ENCODE results near the gene GTF2H4. TPM values are rescaled to one million over a fixed set of nuclear protein-coding genes. Genes with fewer than 3 reads are reported as not detected.

GTF2H4 gene
- total RNA-seq, 6 donors from 2014 or later: 10.1 to 47.6 (median 27.6) TPM

GRCh38 chr6:30890646-30891449, 17.2 kb upstream of the GTF2H4 start:
- Histone ChIP-seq H3K4me3 (no peak overlapping the region), H3K36me3 (peaks cover 3 to 59% (median 39%) of the 10 kb centered on the region in 4 donors), H3K4me1 (peaks cover 2 to 12% (median 11%) of the 10 kb centered on the region in 4 donors), H3K9me3 (no peaks in the 10 kb centered on the region), H3K27me3 (no peaks in the 10 kb centered on the region), H3K27ac (no peak overlapping the region)
- ATAC-seq (ENCODE audit: low FRiP score in 2 of 2) (no peak), DNase-seq (no peak)
- 86 to 91% methylated on average over 4 to 11 of the region's 12 CpGs for WGBS, 2 donors
- no peak for TF ChIP-seq POLR2A (IDR thresholded peaks at IDR 0.05)
- no peak for TF ChIP-seq EP300 (IDR thresholded peaks at IDR 0.05)
- TF ChIP-seq POLR2AphosphoS5 (IDR thresholded peaks at IDR 0.05): no peak
- no peak for TF ChIP-seq CTCF (IDR thresholded peaks at IDR 0.05)

GRCh38 chr6:30891450-30891723, 16.6 kb upstream of the GTF2H4 start:
- 96 to 98% methylated on average over 4 of the region's 4 CpGs for WGBS, 2 donors

GRCh38 chr6:30891816-30892538, 16.0 kb upstream of the GTF2H4 start:
- Histone ChIP-seq H3K9me3 (no peaks in the 10 kb centered on the region), H3K4me1 (peaks cover 0 to under 1% (median under 1%) of the 10 kb centered on the region in 4 donors), H3K27me3 (no peaks in the 10 kb centered on the region), H3K4me3 (no peak overlapping the region), H3K27ac (no peak overlapping the region), H3K36me3 (peaks cover 3 to 69% (median 45%) of the 10 kb centered on the region in 4 donors)
- no peak for ATAC-seq (ENCODE audit: low FRiP score in 2 of 2)
- TF ChIP-seq POLR2AphosphoS5 (IDR thresholded peaks at IDR 0.05): no peak
- no peak for TF ChIP-seq EP300 (IDR thresholded peaks at IDR 0.05)
- TF ChIP-seq POLR2A (IDR thresholded peaks at IDR 0.05): no peak
- TF ChIP-seq CTCF (IDR thresholded peaks at IDR 0.05): no peak
- DNase-seq: peak in 1 of 2 donors; percentile 46
- WGBS, 2 donors: 76 to 97% methylated on average over 13 of the region's 21 CpGs

More at GRCh38 chr6:30891450-30891723, 16.6 kb upstream of the GTF2H4 start:
- Histone ChIP-seq H3K36me3 (peaks cover 3 to 63% (median 40%) of the 10 kb centered on the region in 4 donors), H3K27me3 (no peaks in the 10 kb centered on the region), H3K27ac (no peak overlapping the region), H3K4me3 (no peak overlapping the region), H3K4me1 (peaks cover 0 to 7% (median 6%) of the 10 kb centered on the region in 4 donors), H3K9me3 (no peaks in the 10 kb centered on the region)
- DNase-seq (no peak), ATAC-seq (ENCODE audit: low FRiP score in 2 of 2) (no peak)
- TF ChIP-seq POLR2AphosphoS5 (IDR thresholded peaks at IDR 0.05) (no peak), CTCF (IDR thresholded peaks at IDR 0.05) (no peak), POLR2A (IDR thresholded peaks at IDR 0.05) (no peak), EP300 (IDR thresholded peaks at IDR 0.05) (no peak)

GRCh38 chr6:30893001-30893591, 14.9 kb upstream of the GTF2H4 start:
- 85 to 89% methylated on average over 5 to 12 of the region's 16 CpGs for WGBS, 2 donors
- Histone ChIP-seq H3K27me3 (no peaks in the 10 kb centered on the region), H3K4me3 (no peak overlapping the region), H3K27ac (no peak overlapping the region), H3K9me3 (no peaks in the 10 kb centered on the region), H3K4me1 (no peaks in the 10 kb centered on the region), H3K36me3 (peaks cover 3 to 80% (median 56%) of the 10 kb centered on the region in 4 donors)
- ATAC-seq (ENCODE audit: low FRiP score in 2 of 2) (no peak), DNase-seq (peak in 1 of 2 donors; percentile 76)
- TF ChIP-seq POLR2AphosphoS5 (IDR thresholded peaks at IDR 0.05): no peak

- DNase-seq (no peak), ATAC-seq (ENCODE audit: low FRiP score in 2 of 2) (no peak)
- Histone ChIP-seq H3K27ac (no peak overlapping the region), H3K27me3 (no peaks in the 10 kb centered on the region), H3K9me3 (no peaks in the 10 kb centered on the region), H3K36me3 (peaks cover 5 to 84% (median 59%) of the 10 kb centered on the region in 4 donors), H3K4me3 (no peak overlapping the region), H3K4me1 (no peaks in the 10 kb centered on the region)
- 92 to 98% methylated on average over 8 of the region's 8 CpGs for WGBS, 2 donors
- no peak for TF ChIP-seq POLR2A (IDR thresholded peaks at IDR 0.05)
- no peak for TF ChIP-seq POLR2AphosphoS5 (IDR thresholded peaks at IDR 0.05)
- no peak for TF ChIP-seq CTCF (IDR thresholded peaks at IDR 0.05)
- no peak for TF ChIP-seq EP300 (IDR thresholded peaks at IDR 0.05)
Measured at GRCh38 chr6:30893666-30894065, 14.3 kb upstream of the GTF2H4 start.
